Fibroblast of gingiva (primary cell): Measurements from ENCODE around the gene ANKRD33B.
"Not testable (repeated sequence)": the region's sequence is repeated elsewhere in the genome, so short reads cannot be mapped to it uniquely, and the experiment has no call there.

Experiments used
- DNase-seq: peaks from one replicate; pipeline ENCODE4 v3.0.0-alpha.2; 2011; ENCODE audit warnings: low read depth

The ANKRD33B gene

DNA sequence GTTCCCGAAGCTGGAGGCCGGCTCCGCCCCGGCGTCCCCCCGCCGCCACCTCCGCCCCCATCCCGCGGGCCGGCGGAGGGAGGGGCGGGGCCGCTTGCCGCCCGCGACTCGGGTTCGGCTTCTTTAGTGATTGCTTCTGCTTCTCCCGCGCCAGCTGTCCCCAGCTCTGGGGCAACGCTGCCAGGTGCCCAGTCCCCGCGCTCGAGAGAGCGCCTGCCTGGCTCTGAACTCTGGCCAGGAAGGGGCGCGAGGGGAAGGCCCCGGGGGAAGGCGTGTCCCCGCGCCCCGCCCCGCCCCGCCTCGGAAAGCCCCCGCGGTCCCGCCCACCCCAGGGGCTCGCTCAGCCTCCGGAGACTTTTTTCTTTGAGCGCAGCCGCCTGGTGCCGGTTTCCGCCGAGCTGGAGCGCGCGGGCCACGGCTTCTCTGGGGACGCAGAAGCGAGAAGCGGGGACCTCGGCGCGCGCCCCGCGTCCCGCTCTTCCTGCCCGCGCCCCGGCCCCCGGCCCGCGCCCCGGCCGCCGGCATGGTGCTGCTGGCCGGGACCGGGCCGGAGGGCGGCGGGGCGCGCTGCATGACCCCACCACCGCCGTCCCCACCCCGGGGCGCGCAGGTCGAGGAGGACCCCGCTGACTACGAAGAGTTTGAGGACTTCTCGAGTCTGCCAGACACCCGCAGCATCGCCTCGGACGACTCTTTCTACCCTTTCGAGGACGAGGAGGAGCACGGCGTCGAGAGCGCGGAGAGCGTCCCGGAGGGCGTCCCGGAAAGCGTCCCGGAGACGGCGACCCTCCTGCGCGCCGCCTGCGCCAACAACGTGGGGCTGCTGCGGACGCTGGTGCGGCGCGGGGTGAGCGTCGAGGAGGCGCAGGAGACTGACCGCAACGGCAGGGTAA is at the start of gene ANKRD33B:
Gene ANKRD33B, plus strand, starts transcription at position 126 of the 893 bp plus-strand sequence. Its CDS starts 398 bp downstream, at position 524.
- DNase-seq: peak; percentile 64

- not testable (repeated sequence) for DNase-seq
Observed at GRCh38 chr5:10514572-10514971, 49.3 kb upstream of the ANKRD33B start.

DNA sequence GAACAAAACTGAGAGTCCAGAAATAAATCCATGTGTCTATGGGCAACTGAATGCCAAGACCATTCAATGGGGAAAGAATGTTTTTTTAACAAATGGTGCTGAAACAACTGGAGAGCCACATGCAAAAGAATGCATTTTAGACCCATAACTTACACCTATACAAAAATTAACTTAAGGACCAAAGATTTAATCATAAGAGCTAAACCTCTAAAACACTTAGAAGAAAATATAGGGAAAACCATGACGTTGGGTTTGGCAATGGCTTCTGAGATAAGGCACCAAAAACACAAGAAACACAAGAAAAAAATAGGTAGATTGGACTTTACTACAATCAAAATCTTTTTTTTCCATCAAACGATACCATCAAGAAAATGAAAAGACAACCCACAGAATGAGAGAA is 48.4 kb upstream of the ANKRD33B start:
- no peak for DNase-seq

- peak; percentile 56 for DNase-seq
Observed at GRCh38 chr5:10518347-10518746, 45.5 kb upstream of the ANKRD33B start.

DNA sequence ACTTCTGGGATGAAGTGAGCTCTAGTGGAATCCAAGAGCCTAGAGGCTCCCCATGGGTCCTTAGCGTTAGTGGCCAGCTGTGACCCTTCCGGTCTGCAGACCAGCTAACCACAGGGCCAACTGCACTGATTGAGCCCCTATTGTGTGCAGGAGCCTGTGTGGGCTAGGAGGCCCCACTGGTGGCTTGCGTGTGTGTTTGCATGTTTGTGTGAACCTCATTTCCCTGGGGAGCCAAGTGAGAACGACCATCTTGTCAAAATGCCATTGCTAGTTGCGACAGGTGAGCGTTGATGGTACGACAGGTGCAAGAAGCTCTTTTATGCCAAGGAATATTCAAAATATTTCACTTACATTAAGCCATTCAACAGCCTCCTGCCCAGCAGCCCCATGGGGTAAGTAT is 44.1 kb upstream of the ANKRD33B start:
- DNase-seq: no peak

DNA sequence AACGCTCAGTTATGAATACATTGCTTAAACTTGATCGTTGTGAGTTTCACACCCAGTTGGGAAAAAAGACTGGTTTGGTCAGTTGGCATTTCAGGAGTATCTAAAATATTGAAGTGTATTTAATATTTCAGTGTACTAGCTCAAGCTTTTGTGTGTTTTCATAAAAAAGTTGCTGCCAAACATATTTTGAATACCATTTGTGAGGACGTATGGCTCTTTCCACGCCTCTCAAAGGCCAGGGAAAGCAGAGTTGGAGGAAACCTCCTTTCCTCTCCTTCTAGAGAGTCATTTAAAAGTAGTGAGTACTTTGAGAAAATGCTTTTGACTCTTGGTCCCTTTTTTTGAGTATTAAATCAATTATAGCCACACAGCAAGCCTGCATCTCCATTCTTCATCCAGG is 43.2 kb upstream of the ANKRD33B start:
- peak; percentile 43 for DNase-seq

DNA sequence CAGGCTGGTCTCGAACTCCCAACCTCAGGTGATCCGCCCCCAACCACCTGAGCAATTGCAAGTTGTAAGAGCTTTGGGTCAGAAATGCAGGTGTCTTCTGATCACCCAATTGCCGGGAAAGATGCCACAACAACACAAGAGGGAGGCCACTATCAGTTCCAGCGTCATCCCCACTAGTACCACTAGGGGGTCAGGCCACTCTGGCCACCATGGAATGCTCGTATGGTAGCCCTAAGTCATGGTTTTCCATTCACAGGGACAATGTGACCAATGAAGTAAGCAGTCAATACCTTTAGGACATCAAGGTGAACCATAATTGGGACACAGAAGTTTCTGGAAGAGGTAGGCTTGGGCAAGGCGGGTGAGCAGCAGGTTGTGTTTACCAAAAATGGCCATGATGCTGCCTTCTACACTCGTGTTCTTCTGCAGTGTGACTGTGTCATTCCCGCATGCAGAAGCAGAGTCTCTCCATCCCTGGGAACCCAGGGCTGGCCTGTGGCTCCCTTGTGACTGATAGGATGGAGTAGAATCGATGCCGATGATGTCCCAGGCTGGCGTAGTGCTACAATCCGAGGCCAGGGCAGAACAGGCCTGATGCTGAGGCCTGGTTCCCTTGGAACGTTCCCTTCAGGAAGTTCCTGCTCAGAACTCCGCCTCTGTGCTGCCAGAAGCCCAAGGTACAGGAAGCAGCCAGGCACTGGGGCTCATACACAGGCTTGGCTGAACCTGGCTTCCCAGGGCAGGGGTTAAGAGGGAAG is 42.2 kb upstream of the ANKRD33B start:
- DNase-seq: no peak

DNA sequence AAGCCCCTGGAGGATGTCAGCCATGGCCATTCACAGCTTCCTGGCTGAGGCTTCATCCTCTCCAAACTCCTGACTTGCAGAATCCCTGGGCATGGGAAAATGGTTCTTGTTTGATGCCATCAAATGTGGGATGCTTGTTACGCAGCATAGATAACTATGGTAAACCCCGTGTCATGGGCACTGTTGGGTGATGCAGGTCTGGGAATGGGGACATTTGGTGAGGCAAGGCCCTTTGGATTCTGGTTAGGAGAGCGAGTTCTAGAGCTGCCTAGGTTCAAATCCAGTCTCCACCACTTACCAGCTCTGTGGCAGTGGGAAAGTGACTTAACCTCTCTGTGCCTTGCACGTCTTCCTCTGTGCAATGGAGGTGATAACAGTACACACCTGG is 41.7 kb upstream of the ANKRD33B start:
- no peak for DNase-seq

GRCh38 chr5:10524376-10525123 is 39.3 kb upstream of the ANKRD33B start:
- peak; percentile 98 for DNase-seq

- no peak for DNase-seq
Observed at GRCh38 chr5:10525124-10525495, 38.8 kb upstream of the ANKRD33B start.

GRCh38 chr5:10527281-10527950 is 36.5 kb upstream of the ANKRD33B start:
- peak; percentile 57 for DNase-seq

DNA sequence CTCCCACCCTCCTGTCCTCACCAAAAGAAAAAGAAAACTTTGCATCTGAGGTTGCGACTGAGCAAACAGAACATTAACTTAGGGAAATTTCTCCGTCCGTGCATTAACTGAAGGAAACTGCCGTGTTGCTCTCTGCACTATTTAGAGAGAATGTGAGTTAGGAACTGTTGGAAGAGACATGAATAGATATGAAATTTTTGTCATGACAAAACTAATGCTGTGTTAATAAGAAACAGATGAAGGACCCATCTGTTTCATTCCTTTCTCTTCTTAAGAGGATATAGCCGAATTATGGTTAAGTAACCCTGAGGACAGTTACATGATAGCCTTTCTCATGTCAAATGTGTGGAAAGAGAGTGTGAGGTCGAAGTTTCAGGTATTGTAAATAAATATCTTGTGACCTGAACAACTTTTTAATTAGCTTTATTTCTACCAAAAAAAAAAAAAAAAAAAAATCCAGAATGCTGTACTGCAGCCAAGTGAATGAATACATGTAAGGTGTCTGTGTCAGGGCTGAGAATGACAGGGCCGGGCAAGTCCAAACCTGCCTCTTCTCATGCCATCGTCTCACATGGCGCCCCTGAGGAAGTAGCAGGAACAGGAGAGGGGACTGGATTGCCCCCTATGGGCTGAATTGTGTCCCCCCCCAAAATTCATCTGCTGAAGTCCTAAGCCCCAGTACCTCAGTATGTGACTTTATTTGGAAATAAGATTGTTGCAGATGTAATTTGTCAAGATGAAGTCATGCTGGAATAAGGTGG is 35.6 kb upstream of the ANKRD33B start:
- peak; percentile 89 for DNase-seq

DNA sequence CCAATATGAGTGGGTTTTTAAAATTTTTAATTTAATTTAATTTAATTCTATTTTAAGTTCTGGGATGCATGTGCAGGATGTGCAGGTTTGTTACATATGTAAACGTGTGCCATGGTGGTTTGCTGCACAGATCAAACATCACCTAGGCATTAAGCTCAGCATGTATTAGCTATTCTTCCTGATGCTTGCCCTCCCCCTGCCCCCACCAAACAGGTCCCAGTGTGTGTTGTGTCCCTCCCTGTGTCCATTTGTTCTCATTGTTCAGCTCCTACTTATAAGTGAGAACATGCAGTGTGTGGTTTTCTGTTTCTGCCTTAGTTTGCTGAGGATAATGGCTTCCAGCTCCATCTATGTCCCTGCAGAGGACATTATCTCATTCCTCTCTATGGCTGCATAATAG is 35.0 kb upstream of the ANKRD33B start:
- no peak for DNase-seq

DNA sequence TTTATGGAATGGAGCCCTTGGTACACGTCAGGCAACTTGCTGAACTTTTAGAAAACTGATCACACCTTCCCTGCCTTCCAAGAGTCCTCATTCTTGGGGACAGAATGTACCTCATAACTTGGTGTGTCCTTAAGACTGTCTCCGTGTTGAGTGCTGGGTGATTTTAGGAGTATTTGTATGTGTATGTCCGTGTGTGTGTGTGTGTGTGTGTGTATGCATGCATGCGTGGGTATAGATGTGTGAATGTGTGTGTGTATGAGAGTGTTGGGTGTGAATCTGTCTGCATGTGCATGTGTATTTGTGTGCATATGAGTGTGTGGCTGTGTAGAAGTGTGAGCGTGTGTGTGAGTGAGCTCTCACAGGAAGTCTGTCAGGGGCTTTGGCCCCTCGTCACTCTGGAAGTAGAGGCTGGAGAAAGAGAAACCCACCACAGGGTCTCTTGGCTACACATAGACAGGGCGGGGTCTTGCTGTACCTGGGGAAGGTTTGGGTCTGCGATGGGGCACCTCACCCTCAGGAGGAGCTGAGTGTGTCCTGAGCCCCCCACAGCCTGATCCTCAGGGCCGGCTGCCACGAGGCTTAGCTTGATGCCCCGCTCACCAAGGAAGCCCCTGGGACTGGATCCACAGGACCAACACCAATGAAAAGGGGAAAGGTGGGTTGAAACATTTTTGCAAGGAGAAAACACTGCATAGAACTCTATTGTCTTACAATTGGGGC is 33.1 kb upstream of the ANKRD33B start:
- DNase-seq: no peak

DNA sequence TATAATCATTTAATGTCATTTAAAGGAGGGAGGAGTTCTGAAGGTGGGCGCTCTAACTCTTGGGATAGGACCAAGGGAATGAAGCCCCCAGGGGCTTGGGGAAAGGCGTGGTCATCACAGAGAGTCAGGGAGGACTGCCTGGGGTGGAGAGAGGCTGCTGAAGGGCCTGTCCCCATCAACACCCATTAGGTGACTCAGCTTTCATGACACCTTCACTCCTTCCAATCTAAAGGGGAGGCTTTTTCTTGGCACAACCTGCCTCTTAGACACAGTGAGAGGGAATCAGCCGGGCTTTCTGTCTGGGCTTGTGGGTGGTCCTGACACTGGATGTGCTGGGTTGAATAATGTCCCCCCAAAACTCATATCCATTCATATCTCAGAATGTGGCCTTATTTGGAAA is 31.4 kb upstream of the ANKRD33B start:
- no peak for DNase-seq

GRCh38 chr5:10533226-10533625 is 30.6 kb upstream of the ANKRD33B start:
- DNase-seq: no peak

DNA sequence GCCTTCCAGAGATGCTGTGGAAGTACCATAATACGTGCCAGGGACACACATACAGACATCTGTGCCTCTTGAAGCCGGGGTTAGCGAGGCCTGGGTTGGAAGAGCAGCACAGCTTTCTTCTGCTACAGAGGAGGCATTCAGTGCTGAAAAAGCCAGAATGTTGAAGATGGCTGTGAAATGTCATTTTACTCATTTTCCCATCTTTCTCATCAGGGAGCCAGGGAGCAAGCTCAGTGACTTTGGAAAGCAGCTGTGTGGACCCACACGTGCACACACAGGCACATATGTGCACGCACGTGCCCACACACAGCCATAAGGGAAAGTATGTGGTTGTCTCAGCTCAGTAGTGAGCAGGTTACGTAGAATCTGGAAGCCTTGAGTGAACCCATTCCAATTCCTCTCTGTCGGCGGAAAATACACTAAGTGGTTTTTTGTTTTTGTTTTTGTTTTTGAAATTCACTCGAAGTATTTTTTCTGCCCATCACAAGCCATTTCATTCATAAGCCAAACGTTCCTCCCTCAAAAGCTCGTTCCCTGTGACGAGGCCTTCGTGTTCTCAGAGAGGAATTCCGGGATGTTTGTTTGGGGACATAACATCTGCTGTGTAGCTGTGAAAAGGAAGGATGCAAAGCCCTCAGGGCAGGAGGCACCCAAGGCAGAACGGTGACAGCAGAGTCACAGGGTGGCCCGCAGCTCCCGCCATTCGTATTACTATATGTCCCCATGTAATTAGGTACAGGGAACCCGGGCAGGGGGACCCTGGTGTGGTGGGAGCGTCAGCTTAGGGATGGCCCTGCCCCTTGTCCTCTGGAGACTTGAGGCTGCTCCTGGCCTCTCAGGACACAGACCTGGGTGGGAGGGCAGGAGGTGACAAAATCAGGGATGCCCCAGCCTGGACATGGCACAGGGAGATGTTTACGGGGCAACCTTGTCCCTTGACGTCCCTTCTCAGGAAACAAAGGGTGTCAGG is 29.0 kb upstream of the ANKRD33B start:
- no peak for DNase-seq

DNA sequence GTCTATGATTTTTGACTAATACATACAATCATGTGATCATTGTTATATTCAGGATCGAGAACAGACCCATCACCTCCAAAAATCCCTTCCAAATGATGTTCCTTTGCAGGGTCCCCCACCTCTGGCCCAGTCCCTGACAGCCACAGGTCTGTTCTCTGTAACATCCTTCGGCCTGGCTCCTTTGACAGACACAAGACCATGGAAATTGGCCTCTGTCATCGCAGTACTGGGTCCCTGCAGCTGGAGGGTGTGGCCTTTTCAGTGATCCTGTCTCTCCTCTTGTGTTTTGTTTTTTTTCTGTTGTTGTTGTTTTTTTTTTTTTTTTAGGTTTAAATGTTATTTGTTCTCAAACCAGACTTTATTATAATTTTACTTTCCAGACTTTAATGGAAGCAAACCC is 27.4 kb upstream of the ANKRD33B start:
- DNase-seq: no peak

DNA sequence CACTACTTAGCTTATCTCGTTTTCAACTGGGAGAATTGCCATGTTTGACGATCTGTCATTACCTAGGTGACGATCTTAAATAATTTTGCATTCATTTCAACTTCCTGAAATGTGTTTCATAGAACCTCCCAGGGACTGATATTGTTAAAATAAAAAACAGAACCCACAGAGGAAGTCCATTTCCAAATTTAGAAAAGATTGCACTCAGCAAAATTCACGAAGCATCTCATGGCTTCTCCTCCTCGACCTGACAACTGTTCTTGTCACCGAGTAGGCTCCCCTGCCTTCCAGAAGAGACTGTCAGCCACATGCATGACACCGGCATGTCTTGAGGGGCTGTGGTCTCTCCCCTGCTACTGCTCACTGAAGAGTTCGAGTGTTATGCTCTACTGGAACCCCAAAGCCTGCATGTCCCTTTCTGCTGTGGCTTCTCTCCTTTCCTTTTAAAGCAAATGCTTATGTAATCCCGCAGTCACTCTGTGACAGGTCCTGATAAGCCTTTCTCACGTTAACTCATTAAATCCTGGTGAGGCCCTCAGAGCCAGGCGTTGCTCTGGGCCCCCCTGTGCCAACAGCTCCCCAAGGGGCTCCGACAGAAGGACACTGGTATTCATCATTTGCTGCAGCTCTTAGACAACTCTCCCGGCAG is 26.8 kb upstream of the ANKRD33B start:
- no peak for DNase-seq
